Glutamatergic neuron (in vitro differentiated cells): ENCODE data around the gene SECISBP2. TPM values are rescaled to one million over a fixed set of nuclear protein-coding genes. Genes with fewer than 3 reads are reported as not detected.

Experiments
- DNase-seq: peaks from one replicate; pipeline ENCODE4 v3.0.0; 2022
- H3K27ac Mint-ChIP-seq: one replicate; pipeline ENCODE4 v1.8.0; 2020; ENCODE audit warnings: mild to moderate bottlenecking, mixed read lengths, inconsistent platforms; ENCODE audit not compliant: unreplicated experiment
- H3K27me3 Mint-ChIP-seq: one replicate; pipeline ENCODE4 v1.8.0; 2020; ENCODE audit warnings: mild to moderate bottlenecking, moderate library complexity, mixed read lengths, inconsistent platforms; ENCODE audit not compliant: unreplicated experiment
- H3K36me3 Mint-ChIP-seq: one replicate; pipeline ENCODE4 v1.8.0; 2020; ENCODE audit warnings: mild to moderate bottlenecking, mixed read lengths, inconsistent platforms; ENCODE audit not compliant: unreplicated experiment
- H3K4me1 Mint-ChIP-seq: one replicate; pipeline ENCODE4 v1.8.0; 2020; ENCODE audit warnings: mild to moderate bottlenecking, low read depth, mixed read lengths, inconsistent platforms; ENCODE audit not compliant: unreplicated experiment
- H3K4me3 Mint-ChIP-seq: one replicate; pipeline ENCODE4 v1.8.0; 2020; ENCODE audit warnings: mild to moderate bottlenecking, mixed read lengths, inconsistent platforms; ENCODE audit not compliant: unreplicated experiment
- H3K9me3 Mint-ChIP-seq: one replicate; pipeline ENCODE4 v1.8.0; 2020; ENCODE audit warnings: mild to moderate bottlenecking, moderate library complexity, mixed read lengths, inconsistent platforms; ENCODE audit not compliant: unreplicated experiment
- CTCF ChIP-seq: fragments of 200-600 bp; sonication (generic); IDR thresholded peaks from one replicate; pipeline ENCODE4 v1.5.0; 2021; ENCODE audit not compliant: partially characterized antibody, unreplicated experiment
- total RNA-seq: library from RNA; stranded (reverse); fragmentation: NEBNext Ultra II Directional; extraction: Animal tissue kit (Norgen Biotek cat#: 25700); gene quantifications from one replicate; pipeline ENCODE4 v1.2.1, GENCODE V29; 2021; ENCODE audit not compliant: unreplicated experiment

The SECISBP2 gene
- total RNA-seq, 1 donor from 2014 or later: 86.4 TPM

- no peak overlapping the region for H3K4me3 Mint-ChIP-seq
- H3K36me3 Mint-ChIP-seq: peaks cover 7% of the 10 kb centered on the region
- no peak for TF ChIP-seq CTCF
- peaks cover 13% of the 10 kb centered on the region for H3K4me1 Mint-ChIP-seq
- peaks cover 11% of the 10 kb centered on the region for H3K9me3 Mint-ChIP-seq
- H3K27ac Mint-ChIP-seq: peak overlapping the region; percentile 34
- peaks cover 2% of the 10 kb centered on the region for H3K27me3 Mint-ChIP-seq
- no peak for DNase-seq
Observed at GRCh38 chr9:89363921-89364665, 45.8 kb downstream of the SECISBP2 start.

- H3K4me1 Mint-ChIP-seq: peaks cover 13% of the 10 kb centered on the region
- no peak for TF ChIP-seq CTCF
- peaks cover 7% of the 10 kb centered on the region for H3K36me3 Mint-ChIP-seq
- peak overlapping the region; percentile 34 for H3K27ac Mint-ChIP-seq
- no peak for DNase-seq
- H3K4me3 Mint-ChIP-seq: no peak overlapping the region
- H3K9me3 Mint-ChIP-seq: peaks cover 11% of the 10 kb centered on the region
- peaks cover 2% of the 10 kb centered on the region for H3K27me3 Mint-ChIP-seq
Observed at GRCh38 chr9:89364666-89365531, 46.6 kb downstream of the SECISBP2 start.

GRCh38 chr9:89365532-89365912 is 47.2 kb downstream of the SECISBP2 start:
- Mint-ChIP-seq H3K4me3 (no peak overlapping the region), H3K27ac (no peak overlapping the region), H3K4me1 (peaks cover 13% of the 10 kb centered on the region), H3K9me3 (peaks cover 11% of the 10 kb centered on the region), H3K27me3 (peaks cover 2% of the 10 kb centered on the region), H3K36me3 (peaks cover 7% of the 10 kb centered on the region)
- TF ChIP-seq CTCF: no peak
- DNase-seq: no peak

GRCh38 chr9:89366711-89367110 is 48.4 kb downstream of the SECISBP2 start:
- H3K4me1 Mint-ChIP-seq: peaks cover 13% of the 10 kb centered on the region
- no peaks in the 10 kb centered on the region for H3K36me3 Mint-ChIP-seq
- no peak for TF ChIP-seq CTCF
- DNase-seq: no peak
- H3K27me3 Mint-ChIP-seq: peaks cover 2% of the 10 kb centered on the region
- H3K9me3 Mint-ChIP-seq: peaks cover 6% of the 10 kb centered on the region
- no peak overlapping the region for H3K27ac Mint-ChIP-seq
- H3K4me3 Mint-ChIP-seq: no peak overlapping the region

GRCh38 chr9:89367281-89367680 is 49.0 kb downstream of the SECISBP2 start:
- Mint-ChIP-seq H3K9me3 (peaks cover 6% of the 10 kb centered on the region), H3K36me3 (no peaks in the 10 kb centered on the region), H3K4me3 (no peak overlapping the region), H3K27ac (no peak overlapping the region), H3K4me1 (peaks cover 13% of the 10 kb centered on the region), H3K27me3 (peaks cover 2% of the 10 kb centered on the region)
- TF ChIP-seq CTCF: no peak
- no peak for DNase-seq
